ENCODE measurements around the gene GARIN5A.

The GARIN5A gene

DNA sequence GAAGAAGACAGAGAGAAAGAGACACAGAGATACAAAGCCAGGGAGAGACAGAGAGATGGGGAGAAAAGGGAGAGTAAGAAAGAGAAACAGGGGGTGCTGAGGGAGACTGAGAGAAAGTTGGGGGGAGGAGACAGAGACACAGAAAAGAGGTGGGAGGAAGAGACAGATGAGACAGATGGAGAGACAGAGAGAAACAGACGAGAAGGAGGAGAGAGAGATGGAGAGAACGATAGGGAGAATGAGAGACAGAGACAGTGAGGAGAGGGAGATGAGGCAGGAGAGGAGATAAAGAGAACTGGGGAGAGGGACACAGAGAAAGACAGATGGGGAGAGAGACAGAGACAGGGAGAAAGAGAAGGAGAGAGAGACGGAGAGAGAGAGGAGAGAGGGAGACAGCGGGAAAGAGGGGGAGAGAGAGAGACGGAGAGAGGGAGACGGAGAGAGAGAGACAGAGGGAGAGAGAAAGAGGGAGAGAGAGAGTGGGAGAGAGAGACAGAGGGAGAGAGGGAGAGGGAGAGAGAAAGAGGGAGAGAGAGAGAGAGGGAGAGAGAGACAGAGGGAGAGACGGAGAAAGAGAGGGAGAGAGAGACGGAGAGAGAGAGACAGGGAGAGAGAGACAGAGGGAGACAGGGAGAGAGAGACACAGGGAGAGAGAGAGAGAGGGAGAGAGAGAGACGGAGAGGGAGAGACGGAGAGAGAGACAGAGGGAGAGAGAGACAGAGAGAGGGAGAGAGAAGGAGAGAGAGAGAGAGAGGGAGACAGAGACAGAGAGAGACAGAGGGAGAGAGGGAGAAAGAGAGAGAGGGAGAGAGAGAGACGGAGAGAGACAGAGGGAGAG lies 21.8 kb upstream of the GARIN5A start:
- H3K27ac ChIP-seq: no peak overlapping the region
- TF ChIP-seq ZFX (IDR thresholded peaks at IDR 0.05; ENCODE audit: borderline replicate concordance): no peak
- TF ChIP-seq, protein P1, sequence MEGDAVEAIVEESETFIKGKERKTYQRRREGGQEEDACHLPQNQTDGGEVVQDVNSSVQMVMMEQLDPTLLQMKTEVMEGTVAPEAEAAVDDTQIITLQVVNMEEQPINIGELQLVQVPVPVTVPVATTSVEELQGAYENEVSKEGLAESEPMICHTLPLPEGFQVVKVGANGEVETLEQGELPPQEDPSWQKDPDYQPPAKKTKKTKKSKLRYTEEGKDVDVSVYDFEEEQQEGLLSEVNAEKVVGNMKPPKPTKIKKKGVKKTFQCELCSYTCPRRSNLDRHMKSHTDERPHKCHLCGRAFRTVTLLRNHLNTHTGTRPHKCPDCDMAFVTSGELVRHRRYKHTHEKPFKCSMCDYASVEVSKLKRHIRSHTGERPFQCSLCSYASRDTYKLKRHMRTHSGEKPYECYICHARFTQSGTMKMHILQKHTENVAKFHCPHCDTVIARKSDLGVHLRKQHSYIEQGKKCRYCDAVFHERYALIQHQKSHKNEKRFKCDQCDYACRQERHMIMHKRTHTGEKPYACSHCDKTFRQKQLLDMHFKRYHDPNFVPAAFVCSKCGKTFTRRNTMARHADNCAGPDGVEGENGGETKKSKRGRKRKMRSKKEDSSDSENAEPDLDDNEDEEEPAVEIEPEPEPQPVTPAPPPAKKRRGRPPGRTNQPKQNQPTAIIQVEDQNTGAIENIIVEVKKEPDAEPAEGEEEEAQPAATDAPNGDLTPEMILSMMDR (IDR thresholded peaks at IDR 0.05): no peak

DNA sequence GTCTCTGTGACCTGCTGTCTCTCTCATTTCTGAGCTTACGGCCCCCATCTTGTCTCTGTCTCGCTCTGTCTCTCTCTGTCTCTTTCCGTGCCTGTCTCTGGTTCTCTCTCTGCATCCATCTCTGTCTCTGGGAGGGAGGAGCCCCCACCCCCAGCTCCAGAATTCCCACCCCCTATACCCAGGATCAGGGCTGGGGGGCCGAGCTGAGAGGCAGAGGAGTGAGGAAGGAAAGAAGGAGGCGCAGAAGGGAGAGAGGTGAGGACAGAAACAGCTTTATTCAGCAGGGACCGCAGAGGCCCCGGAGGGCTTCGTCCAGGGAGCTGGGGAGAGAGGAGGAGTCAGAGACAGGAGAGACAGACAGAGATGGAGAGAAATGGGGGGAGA lies 20.4 kb upstream of the GARIN5A start:
- no peak for TF ChIP-seq ZFX (IDR thresholded peaks at IDR 0.05; ENCODE audit: borderline replicate concordance)
- TF ChIP-seq, protein P1 (IDR thresholded peaks at IDR 0.05): no peak
- H3K27ac ChIP-seq: no peak overlapping the region

DNA sequence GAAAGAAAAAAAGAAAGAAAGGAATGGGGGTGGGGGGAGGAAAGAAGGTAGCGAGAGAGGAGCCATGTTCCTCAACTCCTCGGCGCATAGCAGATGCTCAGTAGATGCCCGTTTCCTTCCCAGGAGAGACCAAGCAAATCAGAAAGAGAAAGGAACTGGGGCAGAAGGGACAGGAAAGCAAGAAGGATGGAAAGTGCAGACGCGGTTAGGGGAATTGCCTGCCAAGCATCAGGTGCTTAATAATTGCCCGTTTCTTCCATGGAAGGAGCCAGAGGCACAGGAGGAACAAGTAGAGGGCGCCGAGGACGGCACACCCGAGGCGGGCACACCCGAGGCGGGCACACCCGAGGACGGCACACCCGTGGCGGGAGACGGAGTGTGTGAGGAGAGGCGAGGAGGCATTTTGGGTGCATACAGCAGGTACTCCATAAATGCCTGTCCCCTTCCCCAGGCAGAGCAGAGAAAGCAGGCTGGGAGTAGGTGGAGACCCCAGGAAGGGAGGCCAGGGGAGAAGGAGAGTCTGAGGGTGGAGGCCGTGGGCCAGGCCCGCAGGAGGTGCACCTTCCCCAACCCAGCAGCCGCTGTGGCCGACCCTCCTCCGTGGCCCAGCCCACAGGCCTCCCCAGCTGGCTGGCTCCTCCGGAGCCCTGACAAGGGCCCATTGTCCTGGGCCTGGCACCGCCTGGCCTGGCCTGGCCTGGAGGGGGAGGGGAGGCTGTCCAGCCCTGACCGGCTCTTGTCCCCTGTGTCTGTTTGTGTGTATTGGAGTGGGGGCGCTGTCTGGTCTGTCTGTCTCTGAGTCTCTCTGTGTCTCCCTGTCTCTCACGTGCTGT lies 19.8 kb upstream of the GARIN5A start:
- no peak overlapping the region for H3K27ac ChIP-seq
- no peak for TF ChIP-seq ZFX (IDR thresholded peaks at IDR 0.05; ENCODE audit: borderline replicate concordance)
- TF ChIP-seq, protein P1 (IDR thresholded peaks at IDR 0.05): no peak

DNA sequence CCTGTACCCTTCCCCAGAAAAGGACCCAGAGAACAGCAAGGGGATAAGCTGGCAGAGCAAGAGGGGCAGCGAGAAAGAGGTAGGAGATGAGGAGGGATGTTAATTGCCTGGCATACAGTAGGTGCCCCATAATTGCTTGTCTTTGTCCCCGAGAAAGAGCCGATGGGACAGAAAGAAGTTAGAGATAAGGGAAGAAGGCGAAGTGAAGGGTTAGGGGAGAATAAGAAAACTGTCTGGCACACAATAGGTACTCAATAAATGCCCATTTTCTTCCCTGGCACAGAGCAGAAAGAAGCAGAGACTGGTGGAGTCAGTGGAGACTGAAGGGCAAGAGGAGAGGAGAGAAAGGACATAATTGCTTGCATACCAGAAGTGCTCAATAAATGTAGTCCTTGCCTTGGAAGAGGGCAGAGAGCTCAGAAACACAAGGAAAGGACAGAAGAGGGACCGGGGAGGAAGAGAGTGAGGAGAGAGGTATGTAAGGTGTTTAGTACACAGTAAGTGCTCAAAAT lies 18.4 kb upstream of the GARIN5A start:
- no peak overlapping the region for H3K27ac ChIP-seq

DNA sequence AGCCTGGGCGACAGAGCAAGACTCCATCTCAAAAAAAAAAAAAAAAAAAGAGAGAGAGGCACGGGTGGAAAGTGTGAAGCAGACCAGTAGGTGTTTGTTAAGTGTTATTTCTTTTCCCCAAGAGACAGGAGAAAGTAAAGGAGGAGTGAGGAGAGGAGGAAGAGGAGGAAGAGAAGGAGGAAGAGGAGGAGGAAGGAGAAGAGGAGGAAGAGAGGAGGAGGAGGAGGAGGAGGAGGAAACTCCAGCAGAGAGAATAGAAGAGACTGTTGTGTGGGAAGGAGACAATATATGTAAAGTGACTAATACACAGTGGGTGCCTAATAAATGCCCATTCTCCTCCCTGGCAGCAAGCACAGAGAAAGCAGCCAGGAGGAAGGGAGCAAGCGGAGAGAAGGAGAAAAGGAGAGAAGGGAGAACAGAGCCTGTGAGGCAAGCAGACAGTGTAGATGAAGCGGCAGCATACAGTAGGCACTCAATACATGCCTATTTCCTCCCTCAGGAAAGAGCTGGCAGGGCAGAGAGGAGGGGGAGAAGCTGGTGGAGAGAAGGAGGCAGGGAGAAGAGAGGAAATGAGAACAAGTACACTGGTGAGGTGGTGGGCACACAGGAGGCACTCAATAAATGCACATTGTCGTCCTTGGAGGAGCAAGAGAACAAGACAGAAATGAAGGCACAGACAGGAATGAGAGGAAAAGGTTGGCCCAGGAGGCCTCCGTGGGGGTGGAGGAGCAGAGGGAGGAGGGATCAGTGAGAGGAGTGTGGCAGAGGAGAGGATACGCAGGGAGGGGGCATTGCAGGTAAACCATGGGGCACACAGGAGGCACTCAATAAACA lies 17.8 kb upstream of the GARIN5A start:
- no peak overlapping the region for H3K27ac ChIP-seq
- TF ChIP-seq ZFX (IDR thresholded peaks at IDR 0.05; ENCODE audit: borderline replicate concordance): no peak
- TF ChIP-seq, protein P1 (IDR thresholded peaks at IDR 0.05): no peak

More for the DNA sequence above, 18.4 kb upstream of the GARIN5A start:
- TF ChIP-seq ZFX (IDR thresholded peaks at IDR 0.05; ENCODE audit: borderline replicate concordance): no peak

DNA sequence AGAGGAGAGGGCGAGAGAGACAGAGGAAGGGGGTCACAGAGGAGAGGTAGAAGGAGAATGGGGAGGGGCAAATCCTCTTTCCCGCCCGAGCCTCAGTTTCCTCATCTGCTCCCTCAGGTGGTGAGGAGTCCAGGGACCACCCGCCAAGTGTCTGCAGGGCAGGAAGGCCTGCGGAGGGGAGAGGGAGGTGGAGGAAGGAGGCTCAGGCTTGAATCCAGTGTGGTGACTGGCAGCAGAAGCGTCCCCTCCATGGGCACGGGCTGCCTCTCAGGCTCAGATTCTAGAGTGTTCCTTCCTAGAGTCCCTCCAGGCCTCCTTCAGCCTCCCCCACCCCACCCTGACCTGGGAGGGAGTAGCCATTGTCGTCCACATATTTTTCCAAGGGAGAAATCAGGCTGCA lies 16.5 kb upstream of the GARIN5A start:
- no peak overlapping the region for H3K27ac ChIP-seq
- TF ChIP-seq, protein P1 (IDR thresholded peaks at IDR 0.05): no peak
- TF ChIP-seq ZFX (IDR thresholded peaks at IDR 0.05; ENCODE audit: borderline replicate concordance): no peak
